Right lobe of liver (tissue), 6 donors: ENCODE data around the gene CFAP90. TPM values are rescaled to one million over a fixed set of nuclear protein-coding genes. Genes with fewer than 3 reads are reported as not detected.

Experiments used
- ATAC-seq, 4 donors: fragments of 200-7000 bp; cut with Tn5 transposase; one replicate each; pipeline ENCODE4 v1.9.1; 2020; ENCODE audit warnings: mild to moderate bottlenecking in 4 of 4, moderate library complexity in 4 of 4
- DNase-seq, 3 donors: peaks; one replicate each; pipeline ENCODE4 v3.0.0-alpha.2; 2020
- H3K27ac ChIP-seq, 3 donors: fragments of 200-600 bp; one replicate each; pipeline ENCODE4 v1.8.0; 2022
- H3K27me3 ChIP-seq, 2 donors: fragments of 200-600 bp; one replicate each; pipeline ENCODE4 v1.8.0; 2022
- H3K36me3 ChIP-seq, 4 donors: fragments of 200-600 bp; sonication (generic) in 1 of 4; one replicate each; pipeline versions ENCODE4 v1.5.1 to v1.8.0; 2017 to 2022; ENCODE audit warnings: control low read depth in 1 of 4
- H3K4me1 ChIP-seq, 4 donors: fragments of 200-600 bp; sonication (generic) in 1 of 4; one replicate each; pipeline versions ENCODE4 v1.5.1 to v1.8.0; 2017 to 2022; ENCODE audit warnings: control low read depth in 1 of 4
- H3K4me3 ChIP-seq, 3 donors: fragments of 200-600 bp; one replicate each; pipeline ENCODE4 v1.8.0; 2022
- H3K9me3 ChIP-seq, 4 donors: fragments of 200-600 bp; sonication (generic) in 1 of 4; one replicate each; pipeline versions ENCODE4 v1.5.1 to v1.8.0; 2017 to 2022; ENCODE audit warnings: control low read depth in 1 of 4
- CTCF ChIP-seq, 4 donors: fragments of 200-600 bp in 3 of 4; fragments of 450-650 bp in 1 of 4; IDR thresholded peaks; one replicate each; pipeline versions ENCODE4 v1.5.1 to v1.8.0; 2016 to 2022; ENCODE audit warnings: antibody characterized with exemption in 4 of 4, mild to moderate bottlenecking in 2 of 4
- POLR2A ChIP-seq: fragments of 450-650 bp; IDR thresholded peaks from one replicate; pipeline ENCODE4 v1.6.1; 2017; ENCODE audit warnings: antibody characterized with exemption, mild to moderate bottlenecking
- WGBS: methylation state at CpG from one replicate; pipeline ENCODE4 v1.1.6; 2018; ENCODE audit warnings: low coverage, low lambda C conversion rate; ENCODE audit not compliant: insufficient coverage; ENCODE audit errors: missing lambda C conversion rate; 5-methylcytosine and 5-hydroxymethylcytosine counted together
- intact Hi-C, 2 donors: fragments of 100-400 bp; cut with DNase I; formaldehyde crosslinking; loops; one replicate each; pipeline versions ENCODE4 v1.11.2 to v1.14.1; 2022
- total RNA-seq, 6 experiments: library from RNA; depleted of rRNA in 2 of 6; stranded (reverse); fragments of >200 nt in 2 of 6; fragmentation: NEBNext Ultra II Directional in 3 of 6; extraction: Animal tissue kit (Norgen Biotek cat#: 25700) in 3 of 6; gene quantifications; one replicate each; pipeline versions ENCODE4 v1.1.0 to v1.2.4, GENCODE V29; 2016 to 2023
- donor health status: DM: no; HTN: yes; CAD: no.
- donor health status: DM: no; HTN: no; CAD: no.
- donor health status: DM: no; HTN: no; CAD: no.
- donor health status: DM: no; HTN: yes; CAD: no.
- donor health status: DM: no; HTN: yes; CAD: no.

Gene CFAP90
- total RNA-seq, 6 experiments from 2014 or later = 0.10 to 0.64 (median 0.41) TPM; not detected in 2

GRCh38 chr5:7781899-7782298, 69.0 kb downstream of the CFAP90 start:
- Histone ChIP-seq H3K27me3 (no peaks in the 10 kb centered on the region), H3K36me3 (no peaks in the 10 kb centered on the region), H3K4me1 (no peaks in the 10 kb centered on the region), H3K9me3 (no peaks in the 10 kb centered on the region), H3K27ac (no peak overlapping the region), H3K4me3 (no peak overlapping the region)
- TF ChIP-seq POLR2A (no peak), CTCF (IDR thresholded peaks at IDR 0.05) (no peak)
- no peak for ATAC-seq
- 0% methylated on average over 1 of the region's 3 CpGs for WGBS
- DNase-seq = no peak
- intact Hi-C loops = no loop called here

Other genes with a start within 250 kb of the CFAP90 start
- gene FASTKD3, start 17.9 kb upstream of the CFAP90 start, total RNA-seq = 1 to 10 TPM; 3.8 to 9.6 (median 6.1) TPM
- 10 to 100 TPM; 31.5 to 42.1 (median 36.7) TPM for gene MTRR, start 18.0 kb upstream of the CFAP90 start, total RNA-seq